Activated CD8-positive, alpha-beta memory T cell treated with anti-CD3 and anti-CD28 coated beads for 24 hours (primary cell): Measurements from ENCODE around the gene LDLRAD4.
"Not testable (repeated sequence)": the region's sequence is repeated elsewhere in the genome, so short reads cannot be mapped to it uniquely, and the experiment has no call there.

Source experiments
- DNase-seq: peaks from one replicate; pipeline ENCODE4 v3.0.0-alpha.2; 2020

Gene LDLRAD4

GRCh38 chr18:13346449-13346848 is 127.9 kb downstream of the LDLRAD4 start:
- DNase-seq, result not testable (repeated sequence)

- DNase-seq, result peak; percentile 54
Observed at GRCh38 chr18:13353084-13353823, 134.7 kb downstream of the LDLRAD4 start.

- DNase-seq, result no peak
Observed at GRCh38 chr18:13354402-13354801, 135.8 kb downstream of the LDLRAD4 start.

GRCh38 chr18:13356032-13356431 is 137.5 kb downstream of the LDLRAD4 start:
- DNase-seq, result no peak

GRCh38 chr18:13357289-13357688 is 138.7 kb downstream of the LDLRAD4 start:
- no peak for DNase-seq

GRCh38 chr18:13359210-13359609 is 140.7 kb downstream of the LDLRAD4 start:
- no peak for DNase-seq

GRCh38 chr18:13361431-13361830 is 142.9 kb downstream of the LDLRAD4 start:
- DNase-seq, result peak; percentile 42

GRCh38 chr18:13362051-13362450 is 143.5 kb downstream of the LDLRAD4 start:
- no peak for DNase-seq

GRCh38 chr18:13362607-13363006 is 144.0 kb downstream of the LDLRAD4 start:
- DNase-seq, result no peak

GRCh38 chr18:13363359-13363758 is 144.8 kb downstream of the LDLRAD4 start:
- no peak for DNase-seq

GRCh38 chr18:13364721-13365205 is 146.2 kb downstream of the LDLRAD4 start:
- DNase-seq, result peak; percentile 47

GRCh38 chr18:13366131-13366530 is 147.6 kb downstream of the LDLRAD4 start:
- DNase-seq, result no peak

- DNase-seq, result peak; percentile 47
Observed at GRCh38 chr18:13366541-13366940, 148.0 kb downstream of the LDLRAD4 start.

GRCh38 chr18:13366962-13367892 is 148.7 kb downstream of the LDLRAD4 start:
- DNase-seq, result peak; percentile 53

- DNase-seq, result peak; percentile 47
Observed at GRCh38 chr18:13368080-13368813, 149.7 kb downstream of the LDLRAD4 start.

- peak; percentile 53 for DNase-seq
Observed at GRCh38 chr18:13369353-13369752, 150.8 kb downstream of the LDLRAD4 start.

GRCh38 chr18:13369756-13370510 is 151.4 kb downstream of the LDLRAD4 start:
- DNase-seq, result peak; percentile 54

GRCh38 chr18:13370995-13371625 is 152.6 kb downstream of the LDLRAD4 start:
- peak; percentile 52 for DNase-seq

- peak; percentile 53 for DNase-seq
Observed at GRCh38 chr18:13371689-13372418, 153.3 kb downstream of the LDLRAD4 start.

GRCh38 chr18:13372531-13372951 is 154.0 kb downstream of the LDLRAD4 start:
- peak; percentile 55 for DNase-seq

- peak; percentile 55 for DNase-seq
Observed at GRCh38 chr18:13374096-13374467, 155.5 kb downstream of the LDLRAD4 start.
